Tibial artery (tissue), 4 donors: ENCODE results near the gene S100A7.

ENCODE experiments used
- DNase-seq, 2 donors: peaks; one replicate each; pipeline ENCODE4 v3.0.0-alpha.2; 2019
- H3K27ac ChIP-seq, 2 donors: fragments of 200-600 bp; sonication (generic) in 1 of 2; 1 replicate in 1 of 2; 2 replicates in 1 of 2; pipeline ENCODE4 v1.5.1; 2018 to 2019; ENCODE audit warnings: mild to moderate bottlenecking in 1 of 2
- H3K27me3 ChIP-seq, 2 donors: fragments of 200-600 bp; sonication (generic) in 1 of 2; one replicate each; pipeline versions ENCODE4 v1.5.1 to v1.6.0; 2016 to 2019
- H3K36me3 ChIP-seq, 3 donors: fragments of 200-600 bp; sonication (generic) in 2 of 3; one replicate each; pipeline ENCODE4 v1.5.1; 2016 to 2019; ENCODE audit warnings: mild to moderate bottlenecking in 2 of 3
- H3K4me1 ChIP-seq, 4 donors: fragments of 200-600 bp; sonication (generic) in 2 of 4; 1 replicate in 3 of 4; 2 replicates in 1 of 4; pipeline ENCODE4 v1.5.1; 2016 to 2019
- H3K4me3 ChIP-seq, 2 donors: fragments of 200-600 bp; sonication (generic) in 1 of 2; 1 replicate in 1 of 2; 2 replicates in 1 of 2; pipeline ENCODE4 v1.5.1; 2018 to 2019; ENCODE audit warnings: mild to moderate bottlenecking in 2 of 2
- H3K9me3 ChIP-seq, 3 donors: fragments of 200-600 bp; sonication (generic) in 1 of 3; one replicate each; pipeline ENCODE4 v1.5.1; 2016 to 2019
- CTCF ChIP-seq, 2 experiments: fragments of 200-600 bp in 1 of 2; fragments of 450-650 bp in 1 of 2; IDR thresholded peaks; one replicate each; pipeline ENCODE4 v1.5.1; 2017 to 2019; ENCODE audit warnings: antibody characterized with exemption in 2 of 2, mild to moderate bottlenecking in 1 of 2, moderate library complexity in 1 of 2
- intact Hi-C: fragments of 100-400 bp; cut with DNase I; formaldehyde crosslinking; loops from one replicate; pipeline ENCODE4 v1.15.0; 2023; ENCODE audit warnings: low total_unique reads

The S100A7 gene

GRCh38 chr1:153430561-153430960 is 29.9 kb downstream of the S100A7 start:
- H3K9me3 ChIP-seq: no peaks in the 10 kb centered on the region
- no peak for DNase-seq
- no peaks in the 10 kb centered on the region for H3K4me1 ChIP-seq
- no peak overlapping the region for H3K27ac ChIP-seq
- no peak for TF ChIP-seq CTCF (IDR thresholded peaks at IDR 0.05)
- no peaks in the 10 kb centered on the region for H3K36me3 ChIP-seq
- peaks cover 0 to 3% of the 10 kb centered on the region in 2 donors for H3K27me3 ChIP-seq
- intact Hi-C loops: loop anchor here (1.0 kb wide), 1 partner anchor 19 kb away; no protein-coding TSS in a partner anchor
- H3K4me3 ChIP-seq: no peak overlapping the region

- H3K27me3 ChIP-seq: peaks cover 0 to 3% of the 10 kb centered on the region in 2 donors
- no peak overlapping the region for H3K4me3 ChIP-seq
- intact Hi-C loops: loop anchor here (1.0 kb wide), 1 partner anchor 19 kb away; no protein-coding TSS in a partner anchor
- no peaks in the 10 kb centered on the region for H3K4me1 ChIP-seq
- no peaks in the 10 kb centered on the region for H3K9me3 ChIP-seq
- no peaks in the 10 kb centered on the region for H3K36me3 ChIP-seq
- H3K27ac ChIP-seq: no peak overlapping the region
- DNase-seq: no peak
- TF ChIP-seq CTCF (IDR thresholded peaks at IDR 0.05): no peak
Measured at GRCh38 chr1:153430166-153430553, 30.3 kb downstream of the S100A7 start.

- Histone ChIP-seq H3K36me3 (no peaks in the 10 kb centered on the region), H3K27ac (no peak overlapping the region), H3K4me3 (no peak overlapping the region), H3K9me3 (no peaks in the 10 kb centered on the region), H3K27me3 (no peaks in the 10 kb centered on the region), H3K4me1 (no peaks in the 10 kb centered on the region)
- intact Hi-C loops: loop anchor here (1.0 kb wide), 1 partner anchor 18 kb away; no protein-coding TSS in a partner anchor
- TF ChIP-seq CTCF (IDR thresholded peaks at IDR 0.05): no peak
- no peak for DNase-seq
Measured at GRCh38 chr1:153429266-153430165, 30.9 kb downstream of the S100A7 start.

- Histone ChIP-seq H3K36me3 (no peaks in the 10 kb centered on the region), H3K9me3 (no peaks in the 10 kb centered on the region), H3K4me1 (no peaks in the 10 kb centered on the region), H3K4me3 (no peak overlapping the region), H3K27me3 (no peaks in the 10 kb centered on the region), H3K27ac (no peak overlapping the region)
- intact Hi-C loops: no loop called here
- no peak for TF ChIP-seq CTCF (IDR thresholded peaks at IDR 0.05)
- DNase-seq: no peak
Measured at GRCh38 chr1:153428791-153429190, 31.7 kb downstream of the S100A7 start.

GRCh38 chr1:153428073-153428638 is 32.3 kb downstream of the S100A7 start:
- H3K27ac ChIP-seq: no peak overlapping the region
- H3K9me3 ChIP-seq: no peaks in the 10 kb centered on the region
- DNase-seq: no peak
- H3K4me3 ChIP-seq: no peak overlapping the region
- no peaks in the 10 kb centered on the region for H3K27me3 ChIP-seq
- no peaks in the 10 kb centered on the region for H3K4me1 ChIP-seq
- TF ChIP-seq CTCF (IDR thresholded peaks at IDR 0.05): no peak
- no peaks in the 10 kb centered on the region for H3K36me3 ChIP-seq
- intact Hi-C loops: no loop called here
